ENCODE measurements around the gene ANK2. TPM values are rescaled to one million over a fixed set of nuclear protein-coding genes. Genes with fewer than 3 reads are reported as not detected.

Gene ANK2
- total and polyA plus RNA-seq, 2 of the 13 experiments (the other 11 are each of a cell fraction or from before 2014, with no cell fraction given) = 2.7 to 15.1 TPM

- Histone ChIP-seq H3K4me3 (replicated peaks in 1 of 3; ENCODE audit: insufficient read depth in 1 of 3, low read depth in 2 of 3, low read length in 3 of 3) (no peak overlapping the region), H3K27ac (ENCODE audit: extremely low read length, insufficient read depth, low read length) (no peak overlapping the region), H4K20me1 (ENCODE audit: insufficient read depth, low read length) (no peaks in the 10 kb centered on the region), H3K36me3 (replicated peaks in 1 of 2; ENCODE audit: control insufficient read depth in 1 of 2, insufficient read depth in 2 of 2, low read length in 2 of 2) (no peaks in the 10 kb centered on the region), H3K4me1 (ENCODE audit: insufficient read depth, low read length) (no peaks in the 10 kb centered on the region), H3K9ac (ENCODE audit: insufficient read depth, low read depth, low read length) (no peak overlapping the region), H2AFZ (ENCODE audit: low read length) (no peak overlapping the region), H3K27me3 (ENCODE audit: control insufficient read depth in 1 of 2, insufficient read depth in 2 of 2, low read length in 2 of 2) (peaks cover 1 to 3% of the 10 kb centered on the region in 2 experiments; a peak in 1 of 5 replicates), H3K79me2 (ENCODE audit: insufficient read depth, low read length) (no peaks in the 10 kb centered on the region), H3K4me2 (ENCODE audit: low read depth, low read length) (no peak overlapping the region), H3K9me3 (ENCODE audit: low read length) (no peaks in the 10 kb centered on the region)
- DNase-seq (ENCODE audit: low spot score) = no peak
- WGBS (ENCODE audit: low lambda C conversion rate) = 4% methylated on average over 1 of the region's 1 CpG
- intact Hi-C loops (cut with micrococcal nuclease; ENCODE audit: unreplicated experiment) = no loop called here
- no peak for TF ChIP-seq ZNF382 (CRISPR knock-in tag; IDR thresholded peaks at IDR 0.05; ENCODE audit: borderline replicate concordance)
- TF ChIP-seq CENPX (CRISPR knock-in tag; IDR thresholded peaks at IDR 0.05) = no peak
- TF ChIP-seq KMT2B (CRISPR knock-in tag; IDR thresholded peaks at IDR 0.05) = no peak
- TF ChIP-seq JARID2 (CRISPR knock-in tag; IDR thresholded peaks at IDR 0.05; ENCODE audit: insufficient replicate concordance) = no peak
- TF ChIP-seq PHF5A (CRISPR knock-in tag; IDR thresholded peaks at IDR 0.05; ENCODE audit: low read depth, unreplicated experiment) = no peak
- no peak for TF ChIP-seq ZNF383 (CRISPR knock-in tag; IDR thresholded peaks at IDR 0.05; ENCODE audit: borderline replicate concordance)
- TF ChIP-seq PLRG1 (conservative IDR thresholded peaks at IDR 0.05) = no peak
- TF ChIP-seq NFYC (CRISPR knock-in tag; IDR thresholded peaks at IDR 0.05) = no peak
- no peak for TF ChIP-seq STAT5B (CRISPR knock-in tag; IDR thresholded peaks at IDR 0.05)
- TF ChIP-seq NCOA2 (CRISPR knock-in tag; IDR thresholded peaks at IDR 0.05) = no peak
- TF ChIP-seq ZNF10 (CRISPR knock-in tag; IDR thresholded peaks at IDR 0.05; ENCODE audit: borderline replicate concordance, low read depth) = no peak
- no peak for TF ChIP-seq CREBL2 (CRISPR knock-in tag; IDR thresholded peaks at IDR 0.05; ENCODE audit: borderline replicate concordance)
- TF ChIP-seq MYC (CRISPR knock-in tag; IDR thresholded peaks at IDR 0.05; ENCODE audit: borderline replicate concordance) = no peak
- no peak for TF ChIP-seq ERF (CRISPR knock-in tag; IDR thresholded peaks at IDR 0.05)
- ATAC-seq = no peak
- BruUV-seq (replicated peaks) = no TSS peak
- in situ Hi-C loops (cut with HindIII; ENCODE audit: extremely low pct_ligation_motif_present, low pct_unique_long_range_greater_than_20kb) = no loop called here
- no peak for FAIRE-seq
- ChIA-PET POLR2A (no interaction called here), CTCF (ENCODE audit: low intra/inter-chr PET ratio, low total read pairs) (no interaction called here)
These were observed 33.1 kb upstream of the ANK2 start for GRCh38 chr4:113016377-113016776.
